ENCODE measurements around the gene KLC1. TPM values are rescaled to one million over a fixed set of nuclear protein-coding genes. Genes with fewer than 3 reads are reported as not detected.
A peak's percentile ranks its signal among the peaks of the same experiment; 100 is the strongest.

KLC1 gene
- polyA plus RNA-seq, 1 donor from 2014 or later = 80.2 TPM

GRCh38 chr14:103738166-103738565 lies 109.2 kb downstream of the KLC1 start:
- no peaks in the 10 kb centered on the region for H3K9me3 Mint-ChIP-seq

GRCh38 chr14:103738701-103739451 lies 109.9 kb downstream of the KLC1 start:
- H3K36me3 Mint-ChIP-seq = peaks cover 2% of the 10 kb centered on the region
- H3K27ac Mint-ChIP-seq = no peak overlapping the region
- peaks cover 0 to 2% (median 0%) of the 10 kb centered on the region in 3 donors for H3K4me1 Mint-ChIP-seq
- H3K9me3 Mint-ChIP-seq = no peaks in the 10 kb centered on the region
- H3K27me3 Mint-ChIP-seq = no peaks in the 10 kb centered on the region
- H3K4me3 Mint-ChIP-seq = no peak overlapping the region

More at GRCh38 chr14:103738166-103738565, 109.2 kb downstream of the KLC1 start:
- peaks cover 0 to 2% (median 0%) of the 10 kb centered on the region in 3 donors for H3K4me1 Mint-ChIP-seq
- H3K4me3 Mint-ChIP-seq = no peak overlapping the region
- peaks cover 2% of the 10 kb centered on the region for H3K36me3 Mint-ChIP-seq
- no peaks in the 10 kb centered on the region for H3K27me3 Mint-ChIP-seq
- no peak overlapping the region for H3K27ac Mint-ChIP-seq

GRCh38 chr14:103739466-103739792 lies 110.4 kb downstream of the KLC1 start:
- Mint-ChIP-seq H3K36me3 (peaks cover 2% of the 10 kb centered on the region), H3K27me3 (no peaks in the 10 kb centered on the region), H3K27ac (no peak overlapping the region), H3K4me1 (peaks cover 0 to 2% (median 0%) of the 10 kb centered on the region in 3 donors), H3K4me3 (no peak overlapping the region), H3K9me3 (no peaks in the 10 kb centered on the region)

GRCh38 chr14:103739793-103740501 lies 110.9 kb downstream of the KLC1 start:
- no peaks in the 10 kb centered on the region for H3K9me3 Mint-ChIP-seq
- no peaks in the 10 kb centered on the region for H3K27me3 Mint-ChIP-seq
- H3K36me3 Mint-ChIP-seq = peaks cover 2% of the 10 kb centered on the region
- no peak overlapping the region for H3K27ac Mint-ChIP-seq
- no peak overlapping the region for H3K4me3 Mint-ChIP-seq
- H3K4me1 Mint-ChIP-seq = peaks cover 0 to 2% (median 0%) of the 10 kb centered on the region in 3 donors

GRCh38 chr14:103740991-103741689 lies 112.1 kb downstream of the KLC1 start:
- H3K36me3 Mint-ChIP-seq = peaks cover 2% of the 10 kb centered on the region
- H3K4me1 Mint-ChIP-seq = peaks cover 0 to 2% (median 0%) of the 10 kb centered on the region in 3 donors
- no peaks in the 10 kb centered on the region for H3K27me3 Mint-ChIP-seq
- no peaks in the 10 kb centered on the region for H3K9me3 Mint-ChIP-seq
- no peak overlapping the region for H3K27ac Mint-ChIP-seq
- H3K4me3 Mint-ChIP-seq = no peak overlapping the region

- no peaks in the 10 kb centered on the region for H3K9me3 Mint-ChIP-seq
- H3K27me3 Mint-ChIP-seq = no peaks in the 10 kb centered on the region
- peaks cover 0 to 2% (median 0%) of the 10 kb centered on the region in 3 donors for H3K4me1 Mint-ChIP-seq
- H3K4me3 Mint-ChIP-seq = no peak overlapping the region
- peaks cover 2% of the 10 kb centered on the region for H3K36me3 Mint-ChIP-seq
- no peak overlapping the region for H3K27ac Mint-ChIP-seq
These were observed 112.9 kb downstream of the KLC1 start for GRCh38 chr14:103741876-103742275.

GRCh38 chr14:103742499-103743255 lies 113.7 kb downstream of the KLC1 start:
- Mint-ChIP-seq H3K4me3 (no peak overlapping the region), H3K27me3 (no peaks in the 10 kb centered on the region), H3K27ac (peak overlapping the region in 1 of 3 donors; percentile 57), H3K9me3 (no peaks in the 10 kb centered on the region), H3K4me1 (peaks cover 0 to 2% (median 0%) of the 10 kb centered on the region in 3 donors), H3K36me3 (peaks cover 2% of the 10 kb centered on the region)

GRCh38 chr14:103743691-103744090 lies 114.7 kb downstream of the KLC1 start:
- Mint-ChIP-seq H3K36me3 (peaks cover 2% of the 10 kb centered on the region), H3K9me3 (no peaks in the 10 kb centered on the region), H3K27me3 (no peaks in the 10 kb centered on the region), H3K27ac (no peak overlapping the region), H3K4me1 (peaks cover 0 to 2% (median 0%) of the 10 kb centered on the region in 3 donors), H3K4me3 (no peak overlapping the region)

GRCh38 chr14:103744621-103745395 lies 115.8 kb downstream of the KLC1 start:
- no peaks in the 10 kb centered on the region for H3K27me3 Mint-ChIP-seq
- H3K9me3 Mint-ChIP-seq = no peaks in the 10 kb centered on the region
- H3K4me1 Mint-ChIP-seq = peaks cover 0 to 2% (median 0%) of the 10 kb centered on the region in 3 donors
- no peak overlapping the region for H3K4me3 Mint-ChIP-seq
- peak overlapping the region in 1 of 3 donors; percentile 27 for H3K27ac Mint-ChIP-seq
- H3K36me3 Mint-ChIP-seq = peaks cover 2% of the 10 kb centered on the region

GRCh38 chr14:103745424-103745823 lies 116.4 kb downstream of the KLC1 start:
- Mint-ChIP-seq H3K4me1 (peaks cover 0 to 2% (median 0%) of the 10 kb centered on the region in 3 donors), H3K27me3 (no peaks in the 10 kb centered on the region), H3K36me3 (peaks cover 2% of the 10 kb centered on the region), H3K4me3 (no peak overlapping the region), H3K27ac (peak overlapping the region in 1 of 3 donors; percentile 27), H3K9me3 (no peaks in the 10 kb centered on the region)

- H3K27ac Mint-ChIP-seq = no peak overlapping the region
- no peaks in the 10 kb centered on the region for H3K27me3 Mint-ChIP-seq
- H3K4me3 Mint-ChIP-seq = no peak overlapping the region
- no peaks in the 10 kb centered on the region for H3K4me1 Mint-ChIP-seq
- H3K9me3 Mint-ChIP-seq = no peaks in the 10 kb centered on the region
- peaks cover 2% of the 10 kb centered on the region for H3K36me3 Mint-ChIP-seq
These were observed 117.7 kb downstream of the KLC1 start for GRCh38 chr14:103746701-103747100.

GRCh38 chr14:103748534-103748857 lies 119.5 kb downstream of the KLC1 start:
- H3K27ac Mint-ChIP-seq = no peak overlapping the region

GRCh38 chr14:103749452-103749851 lies 120.4 kb downstream of the KLC1 start:
- no peak overlapping the region for H3K4me3 Mint-ChIP-seq
- no peaks in the 10 kb centered on the region for H3K9me3 Mint-ChIP-seq
- H3K27me3 Mint-ChIP-seq = no peaks in the 10 kb centered on the region
- H3K36me3 Mint-ChIP-seq = no peaks in the 10 kb centered on the region
- H3K4me1 Mint-ChIP-seq = no peaks in the 10 kb centered on the region
- peak overlapping the region in 1 of 3 donors; percentile 88 for H3K27ac Mint-ChIP-seq

More at GRCh38 chr14:103748534-103748857, 119.5 kb downstream of the KLC1 start:
- H3K36me3 Mint-ChIP-seq = no peaks in the 10 kb centered on the region
- H3K4me1 Mint-ChIP-seq = no peaks in the 10 kb centered on the region
- H3K9me3 Mint-ChIP-seq = no peaks in the 10 kb centered on the region
- no peaks in the 10 kb centered on the region for H3K27me3 Mint-ChIP-seq
- H3K4me3 Mint-ChIP-seq = no peak overlapping the region

- no peaks in the 10 kb centered on the region for H3K27me3 Mint-ChIP-seq
- no peak overlapping the region for H3K27ac Mint-ChIP-seq
- H3K4me1 Mint-ChIP-seq = no peaks in the 10 kb centered on the region
- no peaks in the 10 kb centered on the region for H3K9me3 Mint-ChIP-seq
- no peaks in the 10 kb centered on the region for H3K36me3 Mint-ChIP-seq
- H3K4me3 Mint-ChIP-seq = no peak overlapping the region
These were observed 120.8 kb downstream of the KLC1 start for GRCh38 chr14:103749860-103750259.
